ENCODE measurements around the gene RFX4.

RFX4 gene

GRCh38 chr12:106739815-106740530 is 157.2 kb downstream of the RFX4 start:
- no peak for TF ChIP-seq Cebpa-rat (IDR thresholded peaks at IDR 0.05)
- Histone ChIP-seq H3K36me3 (no peaks in the 10 kb centered on the region), H3K27me3 (no peaks in the 10 kb centered on the region), H3K4me2 (peak overlapping the region in 3 of 11 experiments; percentile 18 to 36 (median 30); a peak in 6 of 22 replicates), H3K9ac (no peak overlapping the region), H3K4me1 (peaks cover 0 to 23% (median 0%) of the 10 kb centered on the region in 10 experiments; a peak in 6 of 20 replicates), H3K9me3 (replicated peaks in 1 of 11) (no peaks in the 10 kb centered on the region), H3K4me3 (no peak overlapping the region), H4K20me1 (no peaks in the 10 kb centered on the region), H3K27ac (no peak overlapping the region)

- H4K20me1 ChIP-seq: no peaks in the 10 kb centered on the region
- H3K27ac ChIP-seq: no peak overlapping the region
- H3K27me3 ChIP-seq: no peaks in the 10 kb centered on the region
- peaks cover 0 to 23% (median 0%) of the 10 kb centered on the region in 10 experiments; a peak in 6 of 20 replicates for H3K4me1 ChIP-seq
- H3K4me3 ChIP-seq: no peak overlapping the region
- no peaks in the 10 kb centered on the region for H3K9me3 ChIP-seq (replicated peaks in 1 of 11)
- no peak overlapping the region for H3K9ac ChIP-seq
- peak overlapping the region in 3 of 11 experiments; percentile 30 to 46 (median 36); a peak in 5 of 22 replicates for H3K4me2 ChIP-seq
- no peak for TF ChIP-seq Cebpa-rat (IDR thresholded peaks at IDR 0.05)
- H3K36me3 ChIP-seq: no peaks in the 10 kb centered on the region
Observed at GRCh38 chr12:106740818-106741217, 158.0 kb downstream of the RFX4 start.

GRCh38 chr12:106741247-106741646 is 158.4 kb downstream of the RFX4 start:
- no peaks in the 10 kb centered on the region for H3K27me3 ChIP-seq
- H3K4me2 ChIP-seq: peak overlapping the region in 3 of 11 experiments; percentile 30 to 46 (median 36); a peak in 4 of 22 replicates
- H3K4me3 ChIP-seq: no peak overlapping the region
- no peaks in the 10 kb centered on the region for H3K36me3 ChIP-seq
- no peaks in the 10 kb centered on the region for H3K9me3 ChIP-seq (replicated peaks in 1 of 11)
- H3K4me1 ChIP-seq: peaks cover 0 to 23% (median 0%) of the 10 kb centered on the region in 10 experiments; a peak in 6 of 20 replicates
- no peaks in the 10 kb centered on the region for H4K20me1 ChIP-seq
- no peak for TF ChIP-seq Cebpa-rat (IDR thresholded peaks at IDR 0.05)
- H3K9ac ChIP-seq: no peak overlapping the region
- no peak overlapping the region for H3K27ac ChIP-seq

- no peaks in the 10 kb centered on the region for H4K20me1 ChIP-seq
- TF ChIP-seq Cebpa-rat (IDR thresholded peaks at IDR 0.05): no peak
- H3K27me3 ChIP-seq: no peaks in the 10 kb centered on the region
- no peaks in the 10 kb centered on the region for H3K36me3 ChIP-seq
- no peak overlapping the region for H3K27ac ChIP-seq
- peaks cover 13 to 30% (median 15%) of the 10 kb centered on the region in 10 experiments for H3K4me1 ChIP-seq
- H3K4me3 ChIP-seq: no peak overlapping the region
- no peak overlapping the region for H3K9ac ChIP-seq
- H3K9me3 ChIP-seq (replicated peaks in 1 of 11): no peaks in the 10 kb centered on the region
- H3K4me2 ChIP-seq: no peak overlapping the region
Observed at GRCh38 chr12:106743270-106743988, 160.6 kb downstream of the RFX4 start.

GRCh38 chr12:106744600-106744999 is 161.8 kb downstream of the RFX4 start:
- H3K4me1 ChIP-seq: peaks cover 14 to 29% (median 22%) of the 10 kb centered on the region in 10 experiments
- no peak overlapping the region for H3K9ac ChIP-seq
- H3K9me3 ChIP-seq (replicated peaks in 1 of 11): no peaks in the 10 kb centered on the region
- no peaks in the 10 kb centered on the region for H3K36me3 ChIP-seq
- H3K4me2 ChIP-seq: no peak overlapping the region
- H3K27me3 ChIP-seq: no peaks in the 10 kb centered on the region
- TF ChIP-seq Cebpa-rat (IDR thresholded peaks at IDR 0.05): no peak
- no peak overlapping the region for H3K27ac ChIP-seq
- no peaks in the 10 kb centered on the region for H4K20me1 ChIP-seq
- no peak overlapping the region for H3K4me3 ChIP-seq

- Histone ChIP-seq H3K4me1 (peaks cover 12 to 32% (median 21%) of the 10 kb centered on the region in 10 experiments), H3K27ac (no peak overlapping the region), H4K20me1 (no peaks in the 10 kb centered on the region), H3K27me3 (no peaks in the 10 kb centered on the region), H3K4me3 (no peak overlapping the region), H3K4me2 (no peak overlapping the region), H3K9ac (no peak overlapping the region), H3K36me3 (no peaks in the 10 kb centered on the region), H3K9me3 (replicated peaks in 1 of 11) (no peaks in the 10 kb centered on the region)
- no peak for TF ChIP-seq Cebpa-rat (IDR thresholded peaks at IDR 0.05)
Observed at GRCh38 chr12:106745181-106745745, 162.5 kb downstream of the RFX4 start.

GRCh38 chr12:106747973-106748436 is 165.2 kb downstream of the RFX4 start:
- Histone ChIP-seq H3K4me3 (no peak overlapping the region), H3K4me2 (peak overlapping the region in 10 of 11 experiments; percentile 23 to 67 (median 52); a peak in 19 of 22 replicates), H3K27ac (peak overlapping the region in 2 of 11 experiments; percentile 21 to 40; a peak in 2 of 22 replicates), H3K9ac (0 out of 22 replicates have a peak overlapping the region, but pooled peaks of 1 of the 11 experiments have one; percentile 37), H3K9me3 (replicated peaks in 1 of 11) (peaks cover 8 to 10% (median 9%) of the 10 kb centered on the region in 11 experiments; a peak in 21 of 22 replicates), H3K27me3 (no peaks in the 10 kb centered on the region), H4K20me1 (no peaks in the 10 kb centered on the region), H3K36me3 (peaks cover 0 to 5% (median 0%) of the 10 kb centered on the region in 11 experiments; a peak in 1 of 22 replicates), H3K4me1 (peaks cover 0 to 32% (median 18%) of the 10 kb centered on the region in 10 experiments; a peak in 17 of 20 replicates)
- TF ChIP-seq Cebpa-rat (IDR thresholded peaks at IDR 0.05): peak in 3 of 11 experiments; percentile 17 to 56 (median 22); a peak in 1 of 22 replicates

- Histone ChIP-seq H3K36me3 (peaks cover 0 to 5% (median 0%) of the 10 kb centered on the region in 11 experiments; a peak in 1 of 22 replicates), H3K9ac (no peak overlapping the region), H3K27me3 (no peaks in the 10 kb centered on the region), H3K4me1 (peaks cover 0 to 43% (median 27%) of the 10 kb centered on the region in 10 experiments; a peak in 17 of 20 replicates), H3K9me3 (replicated peaks in 1 of 11) (peaks cover 8 to 15% (median 11%) of the 10 kb centered on the region in 11 experiments; a peak in 21 of 22 replicates), H4K20me1 (no peaks in the 10 kb centered on the region), H3K4me3 (no peak overlapping the region), H3K4me2 (no peak overlapping the region), H3K27ac (no peak overlapping the region)
- no peak for TF ChIP-seq Cebpa-rat (IDR thresholded peaks at IDR 0.05)
Observed at GRCh38 chr12:106750524-106750923, 167.7 kb downstream of the RFX4 start.
